CD4-positive, alpha-beta T cell treated with Interleukin-15 for 4 hours (primary cell): ENCODE data around the gene NNT.
"Not testable (repeated sequence)": the region's sequence is repeated elsewhere in the genome, so short reads cannot be mapped to it uniquely, and the experiment has no call there.

Experiments
- DNase-seq: peaks from one replicate; pipeline ENCODE4 v3.0.0-alpha.2; 2020; ENCODE audit warnings: low spot score

NNT gene

DNA sequence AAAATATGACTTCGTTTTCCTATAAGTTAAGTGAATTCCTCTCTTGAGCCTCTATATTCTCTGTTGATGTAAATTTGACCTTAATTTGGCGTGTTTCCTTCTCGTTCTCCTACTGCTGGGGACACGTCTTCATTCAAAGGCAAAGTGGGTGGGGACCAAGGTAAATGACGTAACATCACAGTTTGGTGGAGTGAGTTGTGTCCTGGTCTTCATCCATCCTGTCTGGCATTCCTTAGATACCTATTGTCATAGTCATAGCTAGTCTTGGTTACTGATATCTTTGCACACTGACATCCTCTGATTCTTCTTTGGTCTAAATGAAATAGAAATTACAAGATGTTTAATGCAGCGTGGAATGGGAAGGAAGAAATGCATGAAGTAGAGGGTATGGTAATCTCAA is 108.5 kb downstream of the NNT start:
- DNase-seq, result no peak

DNA sequence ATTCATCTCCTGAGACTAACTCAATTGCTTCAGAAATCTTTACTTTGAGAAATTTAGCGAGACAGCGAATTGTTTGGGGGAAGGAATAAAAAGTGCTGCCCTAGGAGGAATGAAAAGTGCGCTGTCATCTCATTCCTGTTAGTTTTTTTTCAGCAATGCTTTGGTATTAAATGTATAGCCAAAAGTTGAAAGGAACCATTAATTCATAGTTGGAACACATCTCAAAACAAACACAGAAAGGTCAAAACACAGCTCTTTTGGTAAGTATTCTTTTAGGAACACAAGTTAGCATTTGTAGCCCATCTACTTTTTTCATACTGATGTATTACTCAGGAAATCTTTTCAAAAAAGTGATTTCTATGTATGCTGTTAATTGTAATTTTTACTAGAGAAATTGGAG is 109.1 kb downstream of the NNT start:
- DNase-seq, result no peak

DNA sequence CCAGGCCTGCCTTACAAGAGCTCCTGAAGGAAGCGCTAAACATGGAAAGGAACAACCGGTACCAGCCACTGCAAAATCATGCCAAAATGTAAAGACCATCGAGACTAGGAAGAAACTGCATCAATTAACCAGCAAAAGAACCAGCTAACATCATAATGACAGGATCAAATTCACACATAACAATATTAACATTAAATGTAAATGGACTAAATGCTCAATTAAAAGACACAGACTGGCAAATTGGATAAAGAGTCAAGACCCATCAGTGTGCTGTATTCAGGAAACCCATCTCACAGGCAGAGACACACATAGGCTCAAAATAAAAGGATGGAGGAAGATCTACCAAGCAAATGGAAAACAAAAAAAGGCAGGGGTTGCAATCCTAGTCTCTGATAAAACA is 116.8 kb downstream of the NNT start:
- not testable (repeated sequence) for DNase-seq

DNA sequence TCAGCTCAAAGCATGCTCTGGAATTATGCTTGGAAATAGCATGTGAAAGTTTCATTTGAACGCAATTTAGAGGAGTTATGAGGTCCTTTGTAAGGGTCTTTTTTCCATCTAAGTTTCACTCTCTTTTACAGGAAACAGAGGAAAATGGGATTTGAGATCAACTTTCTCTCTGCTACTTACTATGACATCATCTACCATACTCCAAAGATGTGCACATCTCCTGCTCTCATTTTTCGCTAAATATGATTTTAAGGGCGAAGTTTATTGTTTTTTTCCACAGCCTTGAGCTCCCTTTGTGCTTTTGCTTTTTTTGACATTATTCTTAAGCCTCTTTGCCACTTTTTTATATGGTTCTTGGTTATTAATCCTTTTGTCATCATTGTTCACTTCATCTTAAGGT is 125.6 kb downstream of the NNT start:
- no peak for DNase-seq

DNA sequence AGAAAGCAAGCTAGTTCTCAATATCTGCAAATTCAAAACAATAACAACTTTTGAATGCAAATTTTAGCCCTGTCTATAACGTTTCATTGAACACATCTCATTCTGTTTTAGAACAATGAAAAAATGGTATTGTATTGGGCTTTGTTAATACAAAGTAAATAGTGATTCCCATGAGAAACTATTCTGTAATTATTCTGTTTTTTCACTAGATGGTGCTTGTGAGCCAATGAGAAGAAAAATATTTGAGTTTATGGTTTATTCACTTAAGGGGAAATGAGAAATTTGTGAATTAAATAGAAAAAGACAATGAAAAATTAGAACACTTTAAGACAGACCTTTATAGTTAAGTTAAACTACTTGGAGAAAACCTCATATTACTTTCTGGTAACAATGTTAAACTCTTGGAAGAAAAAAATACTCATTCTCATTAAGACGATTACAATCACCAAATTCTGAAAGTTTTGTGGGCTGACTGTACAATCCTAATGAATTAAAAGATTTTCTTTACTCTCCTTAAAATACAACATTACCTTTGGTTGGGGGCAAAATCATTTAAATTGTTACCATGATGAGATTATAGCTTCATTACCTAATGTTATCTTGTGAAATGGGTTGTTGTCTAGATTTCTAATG is 127.0 kb downstream of the NNT start:
- no peak for DNase-seq

DNA sequence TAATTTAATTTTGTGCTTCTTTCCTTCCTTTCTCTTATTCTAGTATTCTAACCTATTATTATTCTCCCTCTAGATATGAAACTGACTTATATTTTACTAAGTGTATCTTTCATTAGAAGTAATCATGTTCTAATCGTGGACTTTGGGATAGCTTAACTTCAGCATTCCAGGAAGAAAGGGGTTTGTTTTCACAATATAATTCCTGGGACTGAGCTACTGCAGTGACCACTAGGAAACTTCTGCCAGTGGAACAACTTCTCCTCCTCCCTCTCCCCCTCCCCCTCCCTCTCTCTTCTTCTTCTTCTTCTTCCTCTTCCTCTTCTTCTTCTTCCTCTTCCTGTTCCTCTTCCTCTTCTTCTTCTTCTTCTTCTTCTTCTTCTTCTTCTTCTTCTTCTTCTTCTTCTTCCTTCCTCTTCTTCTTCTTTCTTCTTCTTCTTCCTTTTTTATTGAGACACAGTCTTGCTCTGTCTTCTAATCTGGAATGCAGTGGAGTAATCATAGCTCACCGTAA is 127.9 kb downstream of the NNT start:
- DNase-seq, result no peak

DNA sequence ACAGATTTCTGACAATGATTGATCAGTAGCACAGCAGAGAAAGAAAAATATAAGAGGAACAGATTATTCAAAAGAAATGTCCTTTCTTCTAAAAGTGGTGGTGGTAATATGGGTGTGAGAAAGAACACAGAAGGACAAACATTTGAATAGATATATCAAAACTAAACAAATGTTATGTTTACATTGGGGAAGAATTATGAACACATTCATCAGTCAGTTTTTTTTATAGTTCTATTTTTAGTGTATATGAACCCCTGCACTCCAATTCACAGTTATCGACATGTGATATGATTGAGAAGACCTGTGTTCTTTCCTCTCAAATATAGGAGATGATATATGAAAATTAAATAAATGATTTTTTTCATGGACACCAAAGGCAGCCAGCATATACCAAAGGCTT is 128.6 kb downstream of the NNT start:
- no peak for DNase-seq

DNA sequence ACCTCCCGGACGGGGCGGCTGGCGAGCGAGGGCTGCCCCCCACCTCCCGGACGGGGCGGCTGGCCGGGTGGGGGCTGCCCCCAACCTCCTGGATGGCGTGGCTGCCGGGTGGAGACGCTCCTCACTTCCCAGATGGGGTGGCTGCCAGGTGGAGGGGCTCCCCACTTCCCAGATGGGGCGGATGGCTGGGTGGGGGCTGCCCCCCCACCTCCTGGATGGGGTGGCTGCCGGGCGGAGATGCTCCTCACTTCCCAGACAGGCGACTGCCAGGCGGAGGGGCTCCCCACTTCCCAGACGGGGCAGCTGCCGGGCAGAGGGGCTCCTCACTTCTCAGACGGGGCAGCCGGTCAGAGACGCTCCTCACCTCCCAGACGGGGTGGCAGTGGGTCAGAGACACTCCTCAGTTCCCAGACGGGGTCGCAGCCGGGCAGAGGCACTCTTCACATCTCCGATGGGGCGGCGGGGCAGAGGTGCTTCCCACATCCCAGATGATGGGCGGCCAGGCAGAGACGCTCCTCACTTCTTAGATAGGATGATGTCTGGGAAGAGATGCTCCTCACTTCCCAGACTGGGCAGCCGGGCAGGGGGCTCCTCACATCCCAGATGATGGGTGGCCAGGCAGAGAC is 143.1 kb downstream of the NNT start:
- DNase-seq, result not testable (repeated sequence)

DNA sequence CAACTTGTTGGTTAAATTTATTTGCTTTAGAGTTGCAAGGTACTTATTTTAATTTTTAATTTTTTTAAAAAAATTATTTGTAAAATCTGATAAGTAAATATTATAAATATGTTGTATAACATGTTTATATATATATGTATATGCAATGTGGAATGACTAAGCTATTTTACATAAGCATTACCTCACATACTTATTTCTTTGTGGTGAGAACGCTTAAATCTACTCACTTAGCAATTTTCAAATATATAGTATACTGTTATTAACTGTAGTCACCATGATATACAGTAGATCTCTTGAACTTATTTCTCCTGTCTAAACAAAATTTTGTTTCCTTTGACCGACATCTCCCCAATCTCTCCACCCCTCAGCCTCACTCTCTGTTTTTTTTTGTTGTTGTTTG is 147.8 kb downstream of the NNT start:
- no peak for DNase-seq

DNA sequence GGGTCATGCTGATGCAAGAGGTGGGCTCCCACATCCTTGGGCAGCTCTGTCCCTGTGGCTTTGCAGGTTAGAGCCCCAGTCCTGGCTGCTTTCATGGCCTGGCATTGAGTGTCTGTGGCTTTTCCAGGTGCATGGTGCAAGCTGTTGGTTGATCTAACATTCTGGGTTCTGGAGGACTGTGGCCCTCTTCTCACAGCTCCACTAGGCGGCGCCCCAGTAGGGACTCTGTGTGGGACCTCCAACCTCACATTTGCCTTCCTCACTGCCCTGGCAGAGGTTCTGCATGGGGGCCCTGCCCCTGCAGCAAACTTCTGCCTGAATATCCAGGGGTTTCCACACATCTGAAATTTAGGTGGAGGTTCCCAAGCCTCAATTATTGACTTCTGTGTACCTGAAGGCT is 150.1 kb downstream of the NNT start:
- no peak for DNase-seq
